Neural cell (in vitro differentiated cells): Measurements from ENCODE around the gene C10orf95. TPM values are rescaled to one million over a fixed set of nuclear protein-coding genes. Genes with fewer than 3 reads are reported as not detected.
A peak's percentile ranks its signal among the peaks of the same experiment; 100 is the strongest.

Experiments used
- H2AFZ ChIP-seq: fragments of 200-600, 300-800 bp; sonication (generic), shearing (Covaris generic); 2 replicates; pipeline ENCODE4 v1.6.0; 2014; ENCODE audit warnings: low read depth, mild to moderate bottlenecking, antibody characterized with exemption, low read length, moderate library complexity
- H3F3A ChIP-seq: fragments of 200-600 bp; shearing (Covaris generic); 2 replicates; pipeline ENCODE4 v1.6.1; 2016; ENCODE audit warnings: mild to moderate bottlenecking, moderate library complexity, mixed read lengths, antibody characterized with exemption, low read length; ENCODE audit not compliant: insufficient read depth, poor library complexity, severe bottlenecking
- H3K27ac ChIP-seq: fragments of 200-600, 300-800 bp; sonication (generic), shearing (Covaris generic); 2 replicates; pipeline ENCODE4 v1.5.1; 2014; ENCODE audit warnings: mild to moderate bottlenecking, low read length, moderate library complexity
- H3K27me3 ChIP-seq: fragments of 300-800, 200-600 bp; sonication (generic), shearing (Covaris generic); 2 replicates; pipeline ENCODE4 v1.6.0; 2014; ENCODE audit warnings: mild to moderate bottlenecking, low read depth, low read length, moderate library complexity; ENCODE audit not compliant: insufficient read depth
- H3K36me3 ChIP-seq: fragments of 300-800, 200-600 bp; sonication (generic), shearing (Covaris generic); 2 replicates; pipeline ENCODE4 v1.5.1; 2014; ENCODE audit warnings: mild to moderate bottlenecking, antibody characterized with exemption, low read length, moderate library complexity; ENCODE audit not compliant: insufficient read depth
- H3K4me2 ChIP-seq: fragments of 300-800, 200-600 bp; sonication (generic), shearing (Covaris generic); 2 replicates; pipeline ENCODE4 v1.6.0; 2014; ENCODE audit warnings: mild to moderate bottlenecking, low read length
- H3K4me3 ChIP-seq: fragments of 300-800, 200-600 bp; sonication (generic), shearing (Covaris generic); 2 replicates; pipeline ENCODE4 v1.5.1; 2014; ENCODE audit warnings: mild to moderate bottlenecking, low read length, moderate library complexity
- H3K79me2 ChIP-seq: fragments of 200-600 bp; shearing (Covaris generic); replicated peaks from 2 replicates; pipeline ENCODE4 v1.6.0; 2014; ENCODE audit warnings: mild to moderate bottlenecking, low read length, moderate library complexity; ENCODE audit not compliant: insufficient read depth
- H3K9ac ChIP-seq: fragments of 300-800, 200-600 bp; sonication (generic), shearing (Covaris generic); 2 replicates; pipeline ENCODE4 v1.6.1; 2016; ENCODE audit warnings: mild to moderate bottlenecking, low read length, mixed read lengths
- H3K9me2 ChIP-seq: fragments of 200-600 bp; shearing (Covaris generic); 2 replicates; pipeline ENCODE4 v1.6.1; 2016; ENCODE audit warnings: mild to moderate bottlenecking, low read length, mixed read lengths; ENCODE audit not compliant: insufficient read depth
- H3K9me3 ChIP-seq: fragments of 200-600, 300-800 bp; sonication (generic), shearing (Covaris generic); 2 replicates; pipeline ENCODE4 v1.6.1; 2016; ENCODE audit warnings: mild to moderate bottlenecking, mixed run types, low read length, moderate library complexity, mixed read lengths
- H4K20me1 ChIP-seq: fragments of 200-600 bp; shearing (Covaris generic); 2 replicates; pipeline ENCODE4 v1.6.1; 2016; ENCODE audit warnings: mild to moderate bottlenecking, mixed run types; ENCODE audit not compliant: insufficient read depth
- EP300 ChIP-seq: fragments of 450-650 bp; conservative IDR thresholded peaks from 2 replicates; pipeline ENCODE4 v1.6.1; 2014; ENCODE audit warnings: antibody characterized with exemption, mild to moderate bottlenecking, moderate library complexity; ENCODE audit not compliant: poor library complexity, severe bottlenecking
- EZH2 ChIP-seq: fragments of 200-600, 300-800 bp; shearing (Covaris generic), sonication (generic); IDR thresholded peaks from 2 replicates; pipeline ENCODE4 v1.6.1; 2014; ENCODE audit warnings: antibody characterized with exemption, low read length, borderline replicate concordance, mild to moderate bottlenecking; ENCODE audit not compliant: insufficient read depth, poor library complexity, severe bottlenecking
- MXI1 ChIP-seq: fragments of 450-650 bp; conservative IDR thresholded peaks from 2 replicates; pipeline ENCODE4 v1.6.1; 2014; ENCODE audit warnings: antibody characterized with exemption, mild to moderate bottlenecking; ENCODE audit not compliant: poor library complexity, severe bottlenecking
- POLR2AphosphoS5 ChIP-seq: IDR thresholded peaks from 2 replicates; pipeline ENCODE4 v1.6.1; 2012
- RAD21 ChIP-seq: fragments of 450-650 bp; conservative IDR thresholded peaks from 2 replicates; pipeline ENCODE4 v1.6.1; 2014; ENCODE audit warnings: antibody characterized with exemption, mild to moderate bottlenecking, moderate library complexity
- SMC3 ChIP-seq: fragments of 450-650 bp; conservative IDR thresholded peaks from 2 replicates; pipeline ENCODE4 v1.6.1; 2014; ENCODE audit warnings: antibody characterized with exemption, mild to moderate bottlenecking, moderate library complexity; ENCODE audit not compliant: poor library complexity
- TAF1 ChIP-seq: IDR thresholded peaks from 2 replicates; pipeline ENCODE4 v1.6.1; 2012; ENCODE audit warnings: low read depth
- polyA plus RNA-seq: library from polyadenylated mRNA; depleted of rRNA; stranded (reverse); fragments of >200 nt; gene quantifications from 2 replicates; pipeline ENCODE4 v1.2.3, GENCODE V29; 2014
- TF ChIP-seq, protein P1 (sequence below): fragments of 450-650 bp; IDR thresholded peaks from 2 replicates; pipeline ENCODE4 v1.5.1; 2014; ENCODE audit warnings: antibody characterized with exemption, mild to moderate bottlenecking, moderate library complexity; ENCODE audit not compliant: poor library complexity, severe bottlenecking
- TF ChIP-seq, protein P2 (sequence below): IDR thresholded peaks from 2 replicates; pipeline ENCODE4 v1.6.1; 2012; ENCODE audit warnings: borderline replicate concordance

C10orf95 gene
- polyA plus RNA-seq, 1 donor from 2014 or later = not detected

GRCh38 chr10:102419269-102420180 is 31.8 kb downstream of the C10orf95 start:
- Histone ChIP-seq H3K4me3 (peak overlapping the region; percentile 97), H4K20me1 (no peaks in the 10 kb centered on the region), H3K36me3 (no peaks in the 10 kb centered on the region), H2AFZ (peak overlapping the region; percentile 63), H3K79me2 (peaks cover 5% of the 10 kb centered on the region), H3F3A (peaks cover 6% of the 10 kb centered on the region), H3K27ac (peak overlapping the region; percentile 93), H3K4me2 (peak overlapping the region; percentile 91), H3K9ac (peak overlapping the region; percentile 84), H3K27me3 (no peaks in the 10 kb centered on the region), H3K9me2 (no peaks in the 10 kb centered on the region), H3K9me3 (no peaks in the 10 kb centered on the region)
- TF ChIP-seq SMC3 (peak; percentile 19), EZH2 (no peak), POLR2AphosphoS5 (peak; percentile 79), MXI1 (peak; percentile 89), EP300 (peak; percentile 17), RAD21 (no peak), TAF1 (peak; percentile 79)
- TF ChIP-seq, protein P1, sequence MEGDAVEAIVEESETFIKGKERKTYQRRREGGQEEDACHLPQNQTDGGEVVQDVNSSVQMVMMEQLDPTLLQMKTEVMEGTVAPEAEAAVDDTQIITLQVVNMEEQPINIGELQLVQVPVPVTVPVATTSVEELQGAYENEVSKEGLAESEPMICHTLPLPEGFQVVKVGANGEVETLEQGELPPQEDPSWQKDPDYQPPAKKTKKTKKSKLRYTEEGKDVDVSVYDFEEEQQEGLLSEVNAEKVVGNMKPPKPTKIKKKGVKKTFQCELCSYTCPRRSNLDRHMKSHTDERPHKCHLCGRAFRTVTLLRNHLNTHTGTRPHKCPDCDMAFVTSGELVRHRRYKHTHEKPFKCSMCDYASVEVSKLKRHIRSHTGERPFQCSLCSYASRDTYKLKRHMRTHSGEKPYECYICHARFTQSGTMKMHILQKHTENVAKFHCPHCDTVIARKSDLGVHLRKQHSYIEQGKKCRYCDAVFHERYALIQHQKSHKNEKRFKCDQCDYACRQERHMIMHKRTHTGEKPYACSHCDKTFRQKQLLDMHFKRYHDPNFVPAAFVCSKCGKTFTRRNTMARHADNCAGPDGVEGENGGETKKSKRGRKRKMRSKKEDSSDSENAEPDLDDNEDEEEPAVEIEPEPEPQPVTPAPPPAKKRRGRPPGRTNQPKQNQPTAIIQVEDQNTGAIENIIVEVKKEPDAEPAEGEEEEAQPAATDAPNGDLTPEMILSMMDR = no peak
- TF ChIP-seq, protein P2, sequence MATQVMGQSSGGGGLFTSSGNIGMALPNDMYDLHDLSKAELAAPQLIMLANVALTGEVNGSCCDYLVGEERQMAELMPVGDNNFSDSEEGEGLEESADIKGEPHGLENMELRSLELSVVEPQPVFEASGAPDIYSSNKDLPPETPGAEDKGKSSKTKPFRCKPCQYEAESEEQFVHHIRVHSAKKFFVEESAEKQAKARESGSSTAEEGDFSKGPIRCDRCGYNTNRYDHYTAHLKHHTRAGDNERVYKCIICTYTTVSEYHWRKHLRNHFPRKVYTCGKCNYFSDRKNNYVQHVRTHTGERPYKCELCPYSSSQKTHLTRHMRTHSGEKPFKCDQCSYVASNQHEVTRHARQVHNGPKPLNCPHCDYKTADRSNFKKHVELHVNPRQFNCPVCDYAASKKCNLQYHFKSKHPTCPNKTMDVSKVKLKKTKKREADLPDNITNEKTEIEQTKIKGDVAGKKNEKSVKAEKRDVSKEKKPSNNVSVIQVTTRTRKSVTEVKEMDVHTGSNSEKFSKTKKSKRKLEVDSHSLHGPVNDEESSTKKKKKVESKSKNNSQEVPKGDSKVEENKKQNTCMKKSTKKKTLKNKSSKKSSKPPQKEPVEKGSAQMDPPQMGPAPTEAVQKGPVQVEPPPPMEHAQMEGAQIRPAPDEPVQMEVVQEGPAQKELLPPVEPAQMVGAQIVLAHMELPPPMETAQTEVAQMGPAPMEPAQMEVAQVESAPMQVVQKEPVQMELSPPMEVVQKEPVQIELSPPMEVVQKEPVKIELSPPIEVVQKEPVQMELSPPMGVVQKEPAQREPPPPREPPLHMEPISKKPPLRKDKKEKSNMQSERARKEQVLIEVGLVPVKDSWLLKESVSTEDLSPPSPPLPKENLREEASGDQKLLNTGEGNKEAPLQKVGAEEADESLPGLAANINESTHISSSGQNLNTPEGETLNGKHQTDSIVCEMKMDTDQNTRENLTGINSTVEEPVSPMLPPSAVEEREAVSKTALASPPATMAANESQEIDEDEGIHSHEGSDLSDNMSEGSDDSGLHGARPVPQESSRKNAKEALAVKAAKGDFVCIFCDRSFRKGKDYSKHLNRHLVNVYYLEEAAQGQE = peak; percentile 79

DNA sequence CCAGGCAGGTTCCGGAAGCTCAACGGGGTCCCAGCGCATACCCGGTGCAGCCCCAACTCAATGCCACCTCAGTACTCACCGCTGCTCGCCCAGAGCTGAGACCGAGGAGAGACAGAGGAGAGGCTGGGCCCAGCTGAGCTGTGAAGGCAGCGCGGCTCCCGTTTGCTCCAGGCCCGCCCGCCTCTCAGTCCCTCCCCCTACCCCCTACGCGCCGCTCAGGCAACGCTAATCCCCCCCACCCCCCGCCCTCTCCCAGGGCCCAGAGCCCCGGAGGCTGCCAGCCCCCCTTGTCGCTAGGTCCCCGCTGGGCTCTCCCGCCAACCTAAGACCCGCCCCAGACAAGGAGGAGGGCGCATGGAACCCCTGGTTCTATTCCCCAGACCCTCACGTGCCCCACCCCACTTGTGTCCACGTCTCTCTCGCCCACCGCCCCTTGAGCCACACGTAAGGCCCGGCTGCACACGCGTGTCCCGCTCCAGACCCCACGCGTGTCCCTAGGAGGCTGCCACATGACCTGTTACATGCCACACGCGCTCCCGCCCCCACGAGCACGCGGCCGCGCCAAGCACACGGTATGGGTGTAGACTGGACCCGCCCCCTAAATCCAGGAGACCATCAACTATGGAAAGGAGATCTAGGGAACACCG is 32.6 kb downstream of the C10orf95 start, which contains the start of gene PSD:
Gene PSD, minus strand, starts transcription at position 164 of the 647 bp plus-strand sequence. CDS start 1,747 bp downstream, outside the sequence.
- no peaks in the 10 kb centered on the region for H3K9me3 ChIP-seq
- H3K27me3 ChIP-seq = no peaks in the 10 kb centered on the region
- TF ChIP-seq POLR2AphosphoS5 = peak; percentile 67
- peak; percentile 80 for TF ChIP-seq MXI1
- TF ChIP-seq EP300 = no peak
- no peak for TF ChIP-seq RAD21
- TF ChIP-seq TAF1 = no peak
- TF ChIP-seq, protein P2 = peak; percentile 34
- TF ChIP-seq, protein P1 = no peak
- TF ChIP-seq SMC3 = no peak
- TF ChIP-seq EZH2 = no peak
- peak within 1 kb of the TSS; percentile 93 for H3K27ac ChIP-seq
- H3K36me3 ChIP-seq = no peaks in the 10 kb centered on the region
- peaks cover 5% of the 10 kb centered on the region for H3K79me2 ChIP-seq
- H3K9me2 ChIP-seq = no peaks in the 10 kb centered on the region
- H4K20me1 ChIP-seq = no peaks in the 10 kb centered on the region
- peak within 1 kb of the TSS; percentile 97 for H3K4me3 ChIP-seq
- H3F3A ChIP-seq = peaks cover 6% of the 10 kb centered on the region
- peak within 1 kb of the TSS; percentile 84 for H3K9ac ChIP-seq
- H2AFZ ChIP-seq = peak within 1 kb of the TSS; percentile 63
- H3K4me2 ChIP-seq = peak within 1 kb of the TSS; percentile 98
